GDM1 (cell line): ENCODE data around the gene NMT1.

Experiments
- DNase-seq: peaks from one replicate; lab custom pipeline; 2025; lab: John Stamatoyannopoulos, UW

Gene NMT1

GRCh38 chr17:45155483-45155882 lies 94.4 kb downstream of the NMT1 start:
- DNase-seq = no peak

DNA sequence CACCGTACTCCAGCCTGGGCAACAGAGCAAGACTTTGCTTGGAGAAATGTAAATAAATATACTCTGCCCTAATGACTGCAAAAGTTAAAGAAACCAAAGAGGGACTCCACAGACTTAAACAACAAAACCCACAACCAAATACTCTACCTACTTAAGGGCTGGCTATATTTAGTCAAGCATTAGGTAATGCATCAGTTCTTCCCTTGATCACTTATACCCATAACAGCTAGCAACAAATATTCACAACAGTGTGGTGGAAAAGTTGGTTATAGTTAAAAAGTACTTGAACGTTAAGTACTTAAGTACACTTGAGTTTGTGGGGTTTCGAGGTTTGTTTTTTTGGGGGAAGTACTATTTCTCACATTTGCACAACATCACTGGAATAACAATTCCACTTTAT lies 95.1 kb downstream of the NMT1 start:
- DNase-seq = no peak
